CD14-positive monocyte (primary cell): ENCODE results near the gene NFKBIZ. TPM values are rescaled to one million over a fixed set of nuclear protein-coding genes. Genes with fewer than 3 reads are reported as not detected.

ENCODE experiments used
- DNase-seq, 3 donors: peaks; one replicate each; pipeline ENCODE4 v3.0.0-alpha.2; 2011 to 2022
- H2AFZ ChIP-seq: 2 replicates; pipeline ENCODE4 v1.6.0; 2012; ENCODE audit warnings: mild to moderate bottlenecking, low read depth, low read length, inconsistent platforms; ENCODE audit not compliant: insufficient read depth, poor library complexity, severe bottlenecking
- H3K27ac ChIP-seq, 2 donors: 1 replicate in 1 of 2; 2 replicates in 1 of 2; pipeline ENCODE4 v1.5.1; 2012 to 2013; ENCODE audit warnings: low read length in 2 of 2, control low read depth in 1 of 2, inconsistent platforms in 1 of 2, low read depth in 1 of 2, mild to moderate bottlenecking in 1 of 2
- H3K27me3 ChIP-seq, 2 donors: one replicate each; pipeline versions ENCODE4 v1.6.0 to v1.6.1; 2011 to 2013; ENCODE audit warnings: low read length in 2 of 2; ENCODE audit not compliant: control insufficient read depth in 2 of 2, insufficient read depth in 2 of 2
- H3K36me3 ChIP-seq, 2 donors: replicated peaks in 1 of 2; 1 replicate in 1 of 2; 2 replicates in 1 of 2; pipeline versions ENCODE4 v1.5.1 to v1.6.1; 2012 to 2013; ENCODE audit warnings: low read length in 2 of 2, control low read depth in 1 of 2, inconsistent platforms in 1 of 2, mild to moderate bottlenecking in 1 of 2; ENCODE audit not compliant: insufficient read depth in 2 of 2, control insufficient read depth in 1 of 2
- H3K4me1 ChIP-seq, 2 donors: 1 replicate in 1 of 2; 2 replicates in 1 of 2; pipeline versions ENCODE4 v1.5.1 to v1.6.1; 2012 to 2013; ENCODE audit warnings: low read length in 2 of 2, control low read depth in 1 of 2, inconsistent platforms in 1 of 2, mild to moderate bottlenecking in 1 of 2, moderate library complexity in 1 of 2; ENCODE audit not compliant: insufficient read depth in 2 of 2, control insufficient read depth in 1 of 2
- H3K4me2 ChIP-seq: replicated peaks from 2 replicates; pipeline ENCODE3; 2012; ENCODE audit warnings: low read length, moderate library complexity, mild to moderate bottlenecking; ENCODE audit not compliant: poor library complexity, severe bottlenecking; ENCODE audit errors: extremely low read depth
- H3K4me3 ChIP-seq, 3 experiments: fragments of 200-600 bp in 1 of 3; sonication (generic) in 1 of 3; replicated peaks in 1 of 3; 1 replicate in 2 of 3; 2 replicates in 1 of 3; pipeline ENCODE4 v1.5.1; 2011 to 2013; ENCODE audit warnings: low read length in 3 of 3, mild to moderate bottlenecking in 3 of 3, control low read depth in 2 of 3, low read depth in 2 of 3, inconsistent platforms in 1 of 3, moderate library complexity in 1 of 3
- H3K79me2 ChIP-seq: 2 replicates; pipeline ENCODE4 v1.6.0; 2012; ENCODE audit warnings: mild to moderate bottlenecking, control low read depth, inconsistent platforms, low read length, moderate library complexity; ENCODE audit not compliant: insufficient read depth
- H3K9ac ChIP-seq: 2 replicates; pipeline ENCODE4 v1.6.0; 2017; ENCODE audit warnings: low read length, mild to moderate bottlenecking; ENCODE audit not compliant: insufficient read depth, poor library complexity, severe bottlenecking
- H3K9me3 ChIP-seq, 2 donors: replicated peaks in 1 of 2; 1 replicate in 1 of 2; 2 replicates in 1 of 2; pipeline versions ENCODE4 v1.5.1 to v1.6.1; 2012 to 2013; ENCODE audit warnings: low read length in 2 of 2, control low read depth in 1 of 2; ENCODE audit not compliant: control insufficient read depth in 1 of 2, insufficient read depth in 1 of 2
- H4K20me1 ChIP-seq: 2 replicates; pipeline ENCODE4 v1.6.0; 2012; ENCODE audit warnings: mild to moderate bottlenecking, low read length, control low read depth, moderate library complexity; ENCODE audit not compliant: insufficient read depth
- H3K27ac Mint-ChIP-seq, 7 donors: one replicate each; pipeline ENCODE4 v1.8.0; 2020; ENCODE audit warnings: mild to moderate bottlenecking in 7 of 7, mixed read lengths in 7 of 7, moderate library complexity in 6 of 7, inconsistent platforms in 2 of 7
- H3K27me3 Mint-ChIP-seq, 3 donors: one replicate each; pipeline ENCODE4 v1.8.0; 2021 to 2022; ENCODE audit warnings: low read depth in 3 of 3, mild to moderate bottlenecking in 3 of 3, mixed read lengths in 3 of 3, moderate library complexity in 3 of 3, inconsistent platforms in 1 of 3
- H3K36me3 Mint-ChIP-seq, 2 donors: one replicate each; pipeline ENCODE4 v1.8.0; 2020; ENCODE audit warnings: mixed read lengths in 2 of 2, inconsistent platforms in 1 of 2, mild to moderate bottlenecking in 1 of 2
- H3K4me1 Mint-ChIP-seq: one replicate; pipeline ENCODE4 v1.8.0; 2020; ENCODE audit warnings: mild to moderate bottlenecking, mixed read lengths
- H3K4me3 Mint-ChIP-seq, 2 donors: one replicate each; pipeline ENCODE4 v1.8.0; 2020; ENCODE audit warnings: mild to moderate bottlenecking in 2 of 2, mixed read lengths in 2 of 2, moderate library complexity in 1 of 2
- H3K9me3 Mint-ChIP-seq, 7 donors: one replicate each; pipeline ENCODE4 v1.8.0; 2020 to 2022; ENCODE audit warnings: mixed read lengths in 7 of 7, mild to moderate bottlenecking in 6 of 7, moderate library complexity in 6 of 7, inconsistent platforms in 2 of 7
- WGBS: methylation state at CpG from one replicate; pipeline ENCODE4 v1.1.5; 2013; ENCODE audit warnings: missing lambda C conversion rate; ENCODE audit not compliant: insufficient coverage; 5-methylcytosine and 5-hydroxymethylcytosine counted together
- intact Hi-C, 2 donors: fragments of 100-400 bp; cut with micrococcal nuclease; formaldehyde crosslinking; loops; one replicate each; pipeline versions ENCODE4 v1.15.0 to v1.15.1; 2023
- polyA plus RNA-seq, 3 donors: library from polyadenylated mRNA; depleted of rRNA in 1 of 3; unstranded in 2 of 3; stranded (reverse) in 1 of 3; fragments of 300-500 nt in 2 of 3; fragments of >200 nt in 1 of 3; fragmentation: Illumina TruSeq in 2 of 3; gene quantifications; 1 replicate in 2 of 3; 2 replicates in 1 of 3; pipeline ENCODE4 v1.2.3, GENCODE V29; 2012 to 2021
- TF ChIP-seq, protein P1 (sequence below): fragments of 200-600 bp; IDR thresholded peaks from one replicate; pipeline ENCODE4 v1.8.0; 2022; ENCODE audit warnings: antibody characterized with exemption, mild to moderate bottlenecking

NFKBIZ gene
- polyA plus RNA-seq, 3 donors, result 71.0 to 592 (median 84.9) TPM

DNA sequence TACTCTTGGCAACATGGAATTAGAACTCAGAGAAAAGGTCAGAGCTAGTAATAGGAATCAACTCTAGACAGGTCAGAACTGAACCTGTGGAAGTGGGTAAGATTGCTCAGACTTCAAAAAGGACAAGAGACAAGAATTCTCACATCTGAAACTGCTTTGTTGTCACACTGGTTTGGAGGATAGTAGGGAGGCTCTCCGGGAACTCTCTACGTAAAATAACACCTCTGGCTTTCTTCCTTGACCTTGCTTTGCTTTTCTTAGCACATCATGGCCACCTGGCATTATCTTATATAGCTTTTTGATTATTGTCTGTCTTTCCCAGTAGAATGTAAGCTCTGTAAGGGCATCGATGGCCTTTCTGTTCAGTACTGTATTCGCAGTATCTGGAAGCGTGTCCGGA lies 13.2 kb upstream of the NFKBIZ start:
- peaks cover 4% of the 10 kb centered on the region for H3K79me2 ChIP-seq
- Mint-ChIP-seq H3K4me3 (no peak overlapping the region), H3K36me3 (peaks cover 16 to 17% of the 10 kb centered on the region in 2 donors)

DNA sequence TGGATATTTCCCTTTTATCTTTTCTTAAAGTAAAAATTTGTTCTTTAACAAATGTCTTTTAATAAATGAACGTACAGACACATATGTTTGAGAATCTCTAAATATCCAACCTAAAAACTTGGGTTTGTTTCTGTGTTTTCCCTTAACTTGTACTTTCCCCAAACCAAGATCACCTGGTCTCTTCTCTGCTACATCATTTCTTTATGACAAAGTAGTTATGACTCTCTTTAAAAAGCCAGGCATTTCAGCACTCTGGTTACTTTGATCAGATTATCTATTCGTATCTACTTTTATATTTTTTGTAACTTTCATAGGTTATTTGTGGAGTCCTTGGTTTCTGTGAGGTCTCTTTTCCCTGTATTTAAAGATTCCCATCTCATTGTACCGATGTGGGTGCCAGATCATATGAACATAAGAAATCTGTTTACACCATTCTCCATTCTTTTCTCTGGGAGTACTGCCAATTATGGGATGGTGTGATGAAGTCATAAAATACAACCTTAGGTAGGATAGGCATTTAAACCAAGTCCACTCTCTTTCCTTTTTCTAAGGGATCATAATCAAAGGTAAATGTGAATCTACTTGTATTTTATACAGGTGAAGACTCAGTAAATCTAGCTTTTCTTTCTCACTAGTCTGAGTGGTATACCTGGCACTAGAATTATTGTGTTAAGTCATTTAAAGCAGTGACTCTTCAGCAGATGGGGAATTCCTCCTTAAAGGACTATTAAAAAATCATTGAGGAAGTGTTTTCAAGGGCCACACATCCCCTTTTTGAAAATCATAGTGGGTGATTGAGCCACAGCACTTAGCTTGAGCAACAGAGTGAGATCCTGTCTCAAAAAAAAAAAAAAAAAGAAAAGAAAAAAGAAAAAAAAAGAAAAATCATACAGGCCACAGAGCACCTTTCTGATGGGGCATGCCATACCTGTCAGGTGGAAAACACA lies 12.4 kb upstream of the NFKBIZ start:
- Histone ChIP-seq H2AFZ (no peak overlapping the region), H3K9me3 (no peaks in the 10 kb centered on the region), H3K4me1 (peaks cover 48 to 63% of the 10 kb centered on the region in 2 donors), H3K27ac (peak overlapping the region in 1 of 2 donors; percentile 86), H3K9ac (peak overlapping the region; percentile 45), H3K4me3 (peak overlapping the region in 1 of 3 experiments; percentile 29), H4K20me1 (no peaks in the 10 kb centered on the region), H3K4me2 (peak overlapping the region; percentile 34), H3K79me2 (peaks cover 6% of the 10 kb centered on the region), H3K27me3 (no peaks in the 10 kb centered on the region), H3K36me3 (no peaks in the 10 kb centered on the region)
- TF ChIP-seq, protein P1, sequence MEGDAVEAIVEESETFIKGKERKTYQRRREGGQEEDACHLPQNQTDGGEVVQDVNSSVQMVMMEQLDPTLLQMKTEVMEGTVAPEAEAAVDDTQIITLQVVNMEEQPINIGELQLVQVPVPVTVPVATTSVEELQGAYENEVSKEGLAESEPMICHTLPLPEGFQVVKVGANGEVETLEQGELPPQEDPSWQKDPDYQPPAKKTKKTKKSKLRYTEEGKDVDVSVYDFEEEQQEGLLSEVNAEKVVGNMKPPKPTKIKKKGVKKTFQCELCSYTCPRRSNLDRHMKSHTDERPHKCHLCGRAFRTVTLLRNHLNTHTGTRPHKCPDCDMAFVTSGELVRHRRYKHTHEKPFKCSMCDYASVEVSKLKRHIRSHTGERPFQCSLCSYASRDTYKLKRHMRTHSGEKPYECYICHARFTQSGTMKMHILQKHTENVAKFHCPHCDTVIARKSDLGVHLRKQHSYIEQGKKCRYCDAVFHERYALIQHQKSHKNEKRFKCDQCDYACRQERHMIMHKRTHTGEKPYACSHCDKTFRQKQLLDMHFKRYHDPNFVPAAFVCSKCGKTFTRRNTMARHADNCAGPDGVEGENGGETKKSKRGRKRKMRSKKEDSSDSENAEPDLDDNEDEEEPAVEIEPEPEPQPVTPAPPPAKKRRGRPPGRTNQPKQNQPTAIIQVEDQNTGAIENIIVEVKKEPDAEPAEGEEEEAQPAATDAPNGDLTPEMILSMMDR, result no peak
- Mint-ChIP-seq H3K9me3 (peaks cover 0 to 2% (median 0%) of the 10 kb centered on the region in 7 donors), H3K4me3 (peak overlapping the region in 1 of 2 donors; percentile 52), H3K36me3 (peaks cover 16 to 17% of the 10 kb centered on the region in 2 donors), H3K27me3 (peaks cover 0 to 6% (median 5%) of the 10 kb centered on the region in 3 donors), H3K27ac (peak overlapping the region; percentile 90 to 99 (median 96)), H3K4me1 (peaks cover 72% of the 10 kb centered on the region)
- peak; percentile 85 to 95 (median 93) for DNase-seq
- intact Hi-C loops, result no loop called here
- WGBS, result no CpG with 5 or more reads among the region's 3 CpGs

More for the DNA sequence above, 13.2 kb upstream of the NFKBIZ start:
- Mint-ChIP-seq H3K4me1 (peaks cover 76% of the 10 kb centered on the region), H3K27me3 (peaks cover 0 to 6% (median 5%) of the 10 kb centered on the region in 3 donors), H3K9me3 (peaks cover 0 to 2% (median 0%) of the 10 kb centered on the region in 7 donors), H3K27ac (peak overlapping the region in 4 of 7 donors; percentile 37 to 94 (median 75))
- no peak for DNase-seq
- TF ChIP-seq, protein P1, result no peak
- WGBS, result no CpG with 5 or more reads among the region's 6 CpGs
- Histone ChIP-seq H3K4me3 (no peak overlapping the region), H2AFZ (no peak overlapping the region), H3K27me3 (no peaks in the 10 kb centered on the region), H3K9me3 (no peaks in the 10 kb centered on the region), H3K36me3 (no peaks in the 10 kb centered on the region), H3K4me2 (no peak overlapping the region), H3K27ac (peak overlapping the region in 1 of 2 donors; percentile 86), H3K4me1 (peaks cover 51 to 67% of the 10 kb centered on the region in 2 donors), H3K9ac (no peak overlapping the region), H4K20me1 (no peaks in the 10 kb centered on the region)
- intact Hi-C loops, result no loop called here
